OCI-LY3 (cell line): ENCODE results near the gene DTNBP1.

Experiments
- CTCF ChIP-seq: fragments of 200-600, 300-600 bp; sonication (generic); IDR thresholded peaks from 2 replicates; pipeline ENCODE4 v1.5.1; 2014; ENCODE audit warnings: antibody characterized with exemption, low read length, low read depth
- EZH2phosphoT487 ChIP-seq: fragments of 200-600 bp; shearing (Covaris generic); IDR thresholded peaks from 2 replicates; pipeline ENCODE4 v1.6.1; 2018; ENCODE audit warnings: antibody characterized with exemption, mixed run types, low read depth

- no peak for TF ChIP-seq CTCF
- TF ChIP-seq EZH2phosphoT487: no peak
Measured at GRCh38 chr6:15690510-15690909, 27.7 kb upstream of the DTNBP1 start.
